Astrocyte (in vitro differentiated cells and primary cell): ENCODE measurements around the gene ITGA1. TPM values are rescaled to one million over a fixed set of nuclear protein-coding genes. Genes with fewer than 3 reads are reported as not detected.

Source experiments
- DNase-seq: peaks from one replicate; pipeline ENCODE4 v3.0.0-alpha.2; 2010; ENCODE audit warnings: low read depth
- FAIRE-seq: peaks from 2 replicates; lab custom pipeline; 2011; peaks lifted over from hg19 to GRCh38; lab: Jason Lieb, UNC
- H2AFZ ChIP-seq: 2 replicates; pipeline ENCODE4 v1.6.0; 2012; ENCODE audit warnings: low read depth, low read length, inconsistent platforms
- H3K27ac ChIP-seq: 2 replicates; pipeline ENCODE4 v1.5.1; 2011; ENCODE audit warnings: low read depth, low read length, inconsistent platforms
- H3K27me3 ChIP-seq: 2 replicates; pipeline ENCODE4 v1.6.0; 2011; ENCODE audit warnings: low read length, inconsistent platforms; ENCODE audit not compliant: insufficient read depth
- H3K36me3 ChIP-seq: 2 replicates; pipeline ENCODE4 v1.5.1; 2011; ENCODE audit warnings: low read length, inconsistent platforms; ENCODE audit not compliant: insufficient read depth
- H3K4me1 ChIP-seq: 2 replicates; pipeline ENCODE4 v1.5.1; 2011; ENCODE audit warnings: low read length, inconsistent platforms; ENCODE audit not compliant: insufficient read depth
- H3K4me2 ChIP-seq: 2 replicates; pipeline ENCODE4 v1.6.0; 2012; ENCODE audit warnings: low read length, inconsistent platforms
- H3K4me3 ChIP-seq: 2 replicates; pipeline ENCODE4 v1.5.1; 2011; ENCODE audit warnings: low read depth, mild to moderate bottlenecking, low read length, inconsistent platforms; ENCODE audit not compliant: insufficient read depth
- H3K79me2 ChIP-seq: 2 replicates; pipeline ENCODE4 v1.6.0; 2012; ENCODE audit warnings: mild to moderate bottlenecking, low read length, inconsistent platforms; ENCODE audit not compliant: insufficient read depth
- H3K9ac ChIP-seq: 2 replicates; pipeline ENCODE4 v1.6.0; 2012; ENCODE audit warnings: mild to moderate bottlenecking, low read length, inconsistent platforms
- H3K9me3 ChIP-seq: 2 replicates; pipeline ENCODE4 v1.5.1; 2012; ENCODE audit warnings: low read depth, mild to moderate bottlenecking, low read length, inconsistent platforms; ENCODE audit not compliant: insufficient read depth
- H4K20me1 ChIP-seq: 2 replicates; pipeline ENCODE4 v1.6.0; 2012; ENCODE audit warnings: low read length, inconsistent platforms; ENCODE audit not compliant: insufficient read depth
- H3K27ac Mint-ChIP-seq: one replicate; pipeline ENCODE4 v1.8.0; 2021; ENCODE audit warnings: mild to moderate bottlenecking, mixed read lengths; ENCODE audit not compliant: unreplicated experiment
- H3K27me3 Mint-ChIP-seq: one replicate; pipeline ENCODE4 v1.8.0; 2021; ENCODE audit warnings: low read depth, mixed read lengths; ENCODE audit not compliant: unreplicated experiment
- H3K36me3 Mint-ChIP-seq: one replicate; pipeline ENCODE4 v1.8.0; 2021; ENCODE audit warnings: low read depth, mixed read lengths; ENCODE audit not compliant: unreplicated experiment
- H3K4me1 Mint-ChIP-seq: one replicate; pipeline ENCODE4 v1.8.0; 2021; ENCODE audit warnings: low read depth, mixed read lengths; ENCODE audit not compliant: unreplicated experiment
- H3K4me3 Mint-ChIP-seq: one replicate; pipeline ENCODE4 v1.8.0; 2021; ENCODE audit warnings: mild to moderate bottlenecking, moderate library complexity, mixed read lengths; ENCODE audit not compliant: unreplicated experiment
- H3K9me3 Mint-ChIP-seq: one replicate; pipeline ENCODE4 v1.8.0; 2021; ENCODE audit warnings: mild to moderate bottlenecking, mixed read lengths; ENCODE audit not compliant: unreplicated experiment
- EZH2 ChIP-seq: IDR thresholded peaks from 2 replicates; pipeline ENCODE4 v1.6.1; 2012; ENCODE audit warnings: mild to moderate bottlenecking, low read length, inconsistent platforms; ENCODE audit not compliant: insufficient read depth
- total RNA-seq: library from RNA; stranded (reverse); gene quantifications from 2 replicates; pipeline ENCODE4 v1.2.1, GENCODE V29; 2021
- TF ChIP-seq, protein P1 (sequence below): IDR thresholded peaks from 2 replicates; pipeline ENCODE4 v1.5.1; 2011; ENCODE audit warnings: low read depth, mild to moderate bottlenecking, inconsistent platforms, low read length, moderate library complexity; ENCODE audit not compliant: insufficient read depth

The ITGA1 gene
- total RNA-seq, 1 donor from 2014 or later, result 73.7 TPM

GRCh38 chr5:53001541-53001940 is 213.8 kb downstream of the ITGA1 start:
- peaks cover 19% of the 10 kb centered on the region for H3K4me1 ChIP-seq
- TF ChIP-seq, protein P1, sequence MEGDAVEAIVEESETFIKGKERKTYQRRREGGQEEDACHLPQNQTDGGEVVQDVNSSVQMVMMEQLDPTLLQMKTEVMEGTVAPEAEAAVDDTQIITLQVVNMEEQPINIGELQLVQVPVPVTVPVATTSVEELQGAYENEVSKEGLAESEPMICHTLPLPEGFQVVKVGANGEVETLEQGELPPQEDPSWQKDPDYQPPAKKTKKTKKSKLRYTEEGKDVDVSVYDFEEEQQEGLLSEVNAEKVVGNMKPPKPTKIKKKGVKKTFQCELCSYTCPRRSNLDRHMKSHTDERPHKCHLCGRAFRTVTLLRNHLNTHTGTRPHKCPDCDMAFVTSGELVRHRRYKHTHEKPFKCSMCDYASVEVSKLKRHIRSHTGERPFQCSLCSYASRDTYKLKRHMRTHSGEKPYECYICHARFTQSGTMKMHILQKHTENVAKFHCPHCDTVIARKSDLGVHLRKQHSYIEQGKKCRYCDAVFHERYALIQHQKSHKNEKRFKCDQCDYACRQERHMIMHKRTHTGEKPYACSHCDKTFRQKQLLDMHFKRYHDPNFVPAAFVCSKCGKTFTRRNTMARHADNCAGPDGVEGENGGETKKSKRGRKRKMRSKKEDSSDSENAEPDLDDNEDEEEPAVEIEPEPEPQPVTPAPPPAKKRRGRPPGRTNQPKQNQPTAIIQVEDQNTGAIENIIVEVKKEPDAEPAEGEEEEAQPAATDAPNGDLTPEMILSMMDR, result no peak
- TF ChIP-seq EZH2, result no peak
- H3K27me3 ChIP-seq, result no peaks in the 10 kb centered on the region
- no peak overlapping the region for H3K27ac ChIP-seq
- FAIRE-seq (no peak), DNase-seq (no peak)
- H3K27me3 Mint-ChIP-seq, result no peaks in the 10 kb centered on the region
- peaks cover 11% of the 10 kb centered on the region for H3K4me1 Mint-ChIP-seq
- no peak overlapping the region for H2AFZ ChIP-seq
- no peak overlapping the region for H3K4me3 Mint-ChIP-seq
- no peaks in the 10 kb centered on the region for H3K9me3 Mint-ChIP-seq
- peaks cover 27% of the 10 kb centered on the region for H3K79me2 ChIP-seq
- H3K27ac Mint-ChIP-seq, result no peak overlapping the region
- H3K36me3 Mint-ChIP-seq, result peaks cover 3% of the 10 kb centered on the region
- H3K4me3 ChIP-seq, result no peak overlapping the region
- H3K36me3 ChIP-seq, result peaks cover 2% of the 10 kb centered on the region
- no peaks in the 10 kb centered on the region for H4K20me1 ChIP-seq
- H3K4me2 ChIP-seq, result no peak overlapping the region
- no peak overlapping the region for H3K9ac ChIP-seq
- H3K9me3 ChIP-seq, result no peaks in the 10 kb centered on the region

DNA sequence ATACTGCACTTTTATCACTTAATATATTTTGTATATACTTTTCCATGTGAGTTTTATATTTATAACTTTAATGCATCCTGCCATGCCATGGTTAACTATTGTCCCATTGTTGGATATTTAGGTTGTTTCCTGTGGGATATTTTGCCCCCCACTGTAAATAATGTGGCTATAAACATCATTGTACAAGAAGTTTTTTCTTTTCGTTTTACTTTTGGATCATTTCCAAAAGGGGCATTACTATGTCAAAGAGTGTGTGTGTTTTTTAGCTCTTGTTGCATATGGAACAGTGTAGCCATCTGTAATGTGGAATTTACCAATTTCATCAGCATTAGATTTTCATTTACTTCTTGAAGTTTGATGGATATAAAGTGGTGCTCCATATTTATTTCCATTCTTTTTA is 214.8 kb downstream of the ITGA1 start:
- peaks cover 26% of the 10 kb centered on the region for H3K79me2 ChIP-seq
- no peaks in the 10 kb centered on the region for H3K27me3 ChIP-seq
- DNase-seq (no peak), FAIRE-seq (peak; percentile 13)
- no peak overlapping the region for H3K4me2 ChIP-seq
- no peaks in the 10 kb centered on the region for H3K9me3 Mint-ChIP-seq
- no peak overlapping the region for H3K27ac ChIP-seq
- H3K36me3 ChIP-seq, result peaks cover 2% of the 10 kb centered on the region
- H3K36me3 Mint-ChIP-seq, result peaks cover 3% of the 10 kb centered on the region
- peaks cover 13% of the 10 kb centered on the region for H3K4me1 Mint-ChIP-seq
- H3K4me1 ChIP-seq, result peaks cover 23% of the 10 kb centered on the region
- H3K4me3 Mint-ChIP-seq, result no peak overlapping the region
- no peaks in the 10 kb centered on the region for H4K20me1 ChIP-seq
- no peak overlapping the region for H3K4me3 ChIP-seq
- no peaks in the 10 kb centered on the region for H3K9me3 ChIP-seq
- no peak for TF ChIP-seq EZH2
- TF ChIP-seq, protein P1, result no peak
- H2AFZ ChIP-seq, result no peak overlapping the region
- no peaks in the 10 kb centered on the region for H3K27me3 Mint-ChIP-seq
- H3K27ac Mint-ChIP-seq, result no peak overlapping the region
- H3K9ac ChIP-seq, result no peak overlapping the region

- TF ChIP-seq, protein P1, result no peak
- TF ChIP-seq EZH2, result no peak
- H2AFZ ChIP-seq, result no peak overlapping the region
- FAIRE-seq, result no peak
- no peak overlapping the region for H3K9ac ChIP-seq
- peaks cover 26% of the 10 kb centered on the region for H3K4me1 ChIP-seq
- Mint-ChIP-seq H3K36me3 (peaks cover 3% of the 10 kb centered on the region), H3K4me3 (no peak overlapping the region), H3K9me3 (no peaks in the 10 kb centered on the region), H3K27me3 (no peaks in the 10 kb centered on the region), H3K4me1 (peaks cover 16% of the 10 kb centered on the region), H3K27ac (no peak overlapping the region)
- H3K79me2 ChIP-seq, result peaks cover 21% of the 10 kb centered on the region
- H3K4me2 ChIP-seq, result no peak overlapping the region
- H3K9me3 ChIP-seq, result no peaks in the 10 kb centered on the region
- no peak for DNase-seq
- no peaks in the 10 kb centered on the region for H3K27me3 ChIP-seq
- no peak overlapping the region for H3K4me3 ChIP-seq
- H4K20me1 ChIP-seq, result no peaks in the 10 kb centered on the region
- peaks cover 2% of the 10 kb centered on the region for H3K36me3 ChIP-seq
- H3K27ac ChIP-seq, result no peak overlapping the region
Observed at GRCh38 chr5:53003144-53003543, 215.4 kb downstream of the ITGA1 start.
